Stimulated activated CD4-positive, alpha-beta T cell treated with anti-CD3 and anti-CD28 coated beads, Interleukin-2, amount 100 ng/mL, for 24 hours (primary cell): ENCODE results near the gene FGF1.

ENCODE experiments used
- DNase-seq, 2 donors: peaks; one replicate each; pipeline ENCODE4 v3.0.0-alpha.2; 2020

Gene FGF1

GRCh38 chr5:142696379-142696778 lies 10.5 kb upstream of the FGF1 start:
- DNase-seq, result no peak

- DNase-seq, result no peak
These were observed 8.4 kb upstream of the FGF1 start for GRCh38 chr5:142694092-142694856.

- DNase-seq, result no peak
These were observed 6.5 kb upstream of the FGF1 start for GRCh38 chr5:142692321-142692894.

GRCh38 chr5:142690667-142691066 lies 4.8 kb upstream of the FGF1 start:
- no peak for DNase-seq

- DNase-seq, result no peak
These were observed 3.2 kb upstream of the FGF1 start for GRCh38 chr5:142689081-142689480.

- no peak for DNase-seq
These were observed 2.5 kb upstream of the FGF1 start for GRCh38 chr5:142688281-142688989.

DNA sequence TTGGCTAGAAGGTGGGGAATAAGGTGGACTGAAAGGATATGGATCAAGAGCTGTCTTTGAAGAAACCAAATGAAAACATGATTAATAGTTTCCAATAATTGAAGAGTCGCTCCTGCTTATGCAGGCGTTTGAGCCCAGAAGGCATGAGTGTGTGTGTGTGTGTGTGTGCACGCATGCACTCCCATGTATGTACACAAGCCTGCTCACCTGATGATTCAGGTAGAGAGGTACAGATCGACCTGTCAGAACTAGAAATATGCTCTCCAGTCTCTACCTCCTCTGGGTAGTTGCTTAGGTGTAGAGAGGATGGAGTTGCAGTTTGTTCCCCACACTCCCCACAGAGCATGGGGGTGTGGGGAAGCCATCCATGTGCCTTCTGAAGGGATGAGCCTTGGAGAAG lies 1.1 kb upstream of the FGF1 start:
- no peak for DNase-seq

- DNase-seq, result no peak
These were observed 382 bp upstream of the FGF1 start for GRCh38 chr5:142686210-142686734.

- no peak for DNase-seq
These were observed 1.3 kb downstream of the FGF1 start for GRCh38 chr5:142684508-142685041.

DNA sequence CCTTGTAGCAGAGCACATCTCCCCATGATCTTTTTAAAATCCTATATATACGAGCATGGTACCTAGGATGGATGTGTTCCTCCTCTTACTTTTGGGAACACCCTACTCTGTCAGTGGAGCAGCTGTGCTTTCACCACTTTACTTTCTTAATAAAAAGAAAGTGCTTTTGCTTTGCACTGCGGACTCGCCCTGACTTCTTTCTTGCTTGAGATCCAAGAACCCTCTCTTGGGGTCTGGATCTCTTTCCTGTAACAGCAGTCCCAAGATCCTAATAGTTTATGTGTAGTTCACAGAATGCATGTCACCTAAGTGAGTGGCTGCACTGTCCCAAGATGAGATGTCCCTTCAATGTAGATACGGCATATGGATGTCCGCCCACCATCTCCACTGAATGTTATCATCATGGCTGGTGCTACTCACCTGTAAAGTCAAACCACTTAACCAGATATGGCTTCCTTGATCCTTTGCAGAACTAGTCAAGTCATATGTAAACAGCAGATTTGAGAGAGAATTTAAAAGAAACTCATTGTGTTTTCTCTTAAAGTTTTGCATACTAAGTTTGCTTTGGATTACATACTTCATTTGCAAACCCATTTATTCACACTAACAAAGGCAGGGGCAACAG lies 1.9 kb downstream of the FGF1 start:
- DNase-seq, result no peak

DNA sequence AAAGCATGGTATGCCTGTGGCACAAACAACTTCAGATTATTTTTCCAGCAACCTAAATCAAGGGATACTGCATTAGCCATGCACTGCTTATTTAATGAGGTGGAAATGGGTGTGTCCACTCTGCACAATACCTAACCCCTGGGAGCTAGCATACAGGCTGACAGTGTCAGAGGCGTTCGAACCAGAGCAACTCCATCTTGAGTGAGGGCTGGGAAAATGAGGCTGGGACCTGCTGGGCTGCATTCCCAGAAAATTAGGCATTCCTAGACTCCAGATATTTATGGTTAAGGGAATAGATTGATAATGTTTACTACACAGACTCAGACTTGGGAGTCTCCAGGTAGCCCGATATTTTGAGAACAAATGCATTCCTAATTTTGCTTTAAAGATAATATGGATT lies 2.8 kb downstream of the FGF1 start:
- no peak for DNase-seq

- no peak for DNase-seq
These were observed 5.2 kb downstream of the FGF1 start for GRCh38 chr5:142680605-142681259.

DNA sequence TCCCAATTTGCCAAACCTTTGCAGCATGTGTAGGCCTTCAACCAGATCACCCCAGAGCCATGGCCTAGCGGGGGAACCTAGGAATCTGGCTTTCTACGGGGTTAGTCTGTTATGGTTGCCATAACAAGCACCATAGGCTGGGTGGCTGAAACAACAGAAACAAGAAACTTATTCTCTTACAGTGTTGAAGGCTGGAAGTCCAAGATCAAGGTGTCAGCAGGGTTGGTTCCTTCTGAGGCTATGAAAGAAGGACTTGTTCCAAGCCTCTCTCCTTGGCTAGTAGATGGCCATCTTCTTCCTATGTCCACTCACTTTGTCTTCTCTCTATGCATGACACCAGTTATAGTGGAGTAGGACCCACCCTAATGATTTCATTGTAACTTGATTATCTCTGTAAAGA lies 6.1 kb downstream of the FGF1 start:
- DNase-seq, result no peak

DNA sequence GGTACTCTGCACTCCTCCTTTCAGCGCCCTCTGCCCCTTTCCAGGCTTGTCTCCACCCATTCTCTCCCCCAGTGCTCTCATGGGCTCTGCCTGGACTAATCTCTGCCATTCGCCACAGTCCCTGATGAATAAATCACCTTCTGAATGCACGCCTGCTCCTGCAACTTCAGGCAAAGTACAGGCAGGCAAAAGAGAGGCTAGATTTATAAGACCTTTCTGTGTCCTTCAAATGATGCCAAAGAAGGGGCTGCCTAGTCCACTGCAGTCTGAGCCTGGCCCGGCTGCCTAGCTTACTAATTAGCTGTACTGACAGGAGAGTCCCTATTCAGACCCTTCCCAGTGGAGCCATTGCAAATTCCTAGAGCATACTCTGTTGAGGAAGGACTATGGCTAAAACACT lies 7.4 kb downstream of the FGF1 start:
- no peak for DNase-seq

DNA sequence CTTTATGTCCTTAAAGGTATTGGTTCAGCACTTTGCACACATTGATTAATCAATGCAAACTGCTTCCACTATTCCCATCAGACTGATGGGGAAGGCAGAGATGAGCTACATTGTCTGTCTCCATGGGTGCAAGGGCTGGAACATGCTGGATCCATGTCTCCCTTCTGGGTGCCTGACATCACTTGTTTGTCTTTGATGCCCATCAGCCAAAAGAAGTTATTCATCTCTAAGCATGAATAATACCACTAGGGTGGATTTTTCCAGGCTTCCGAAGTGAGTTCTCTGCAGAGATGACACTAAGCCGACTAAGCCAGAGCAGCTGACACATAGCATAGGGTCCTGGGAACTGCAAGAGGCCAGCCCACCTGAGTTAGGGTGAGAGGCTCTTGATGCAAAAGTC lies 8.7 kb downstream of the FGF1 start:
- no peak for DNase-seq

GRCh38 chr5:142676318-142676717 lies 9.6 kb downstream of the FGF1 start:
- no peak for DNase-seq

DNA sequence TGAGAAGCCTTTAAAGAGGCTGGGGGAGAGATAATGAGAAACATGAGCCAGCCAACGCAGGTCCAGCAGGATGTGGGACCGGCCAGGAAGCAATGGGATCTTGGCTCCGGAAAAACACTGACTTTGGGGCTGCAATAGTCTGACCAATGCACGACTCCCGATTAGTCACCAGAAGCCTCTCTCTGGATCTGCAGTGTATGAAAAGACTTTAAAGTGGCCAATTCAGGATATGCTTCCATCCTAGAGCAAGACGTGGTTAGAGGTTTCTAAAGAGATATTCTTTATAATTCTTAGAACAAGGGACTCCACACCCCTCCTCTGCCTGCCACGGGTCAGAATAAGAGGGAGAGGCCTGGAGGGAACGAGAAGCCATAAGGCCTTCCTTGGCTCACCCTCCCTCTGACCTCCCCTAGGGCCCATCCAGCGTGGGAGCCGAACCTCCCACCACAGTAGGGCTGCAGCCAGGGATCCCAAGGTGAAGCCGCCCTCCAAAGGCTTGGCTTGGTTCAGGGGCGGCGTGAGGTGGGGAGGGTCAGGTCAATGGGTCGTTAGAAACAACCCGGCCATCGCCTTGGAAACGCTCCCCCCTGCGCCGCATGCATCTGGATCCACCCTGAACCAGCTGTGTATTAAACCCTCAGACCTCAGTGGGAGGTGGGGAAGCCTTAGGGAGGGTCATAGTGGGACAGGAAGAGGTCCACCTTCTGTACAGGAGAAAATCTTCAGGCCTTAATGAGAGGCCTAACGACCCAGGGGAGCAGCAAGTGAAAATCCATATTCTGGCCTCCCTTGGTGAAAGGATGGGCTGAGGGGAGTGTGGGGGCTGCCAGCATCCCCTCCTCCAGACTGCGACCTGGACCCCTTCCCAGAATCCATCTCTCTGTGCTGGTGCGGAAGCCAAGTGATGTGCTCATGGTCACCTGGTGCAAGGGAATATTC lies 11.1 kb downstream of the FGF1 start:
- no peak for DNase-seq

GRCh38 chr5:142671801-142672200 lies 14.1 kb downstream of the FGF1 start:
- DNase-seq, result no peak

GRCh38 chr5:142671266-142671665 lies 14.6 kb downstream of the FGF1 start:
- DNase-seq, result no peak

GRCh38 chr5:142670804-142671203 lies 15.1 kb downstream of the FGF1 start:
- DNase-seq, result no peak

DNA sequence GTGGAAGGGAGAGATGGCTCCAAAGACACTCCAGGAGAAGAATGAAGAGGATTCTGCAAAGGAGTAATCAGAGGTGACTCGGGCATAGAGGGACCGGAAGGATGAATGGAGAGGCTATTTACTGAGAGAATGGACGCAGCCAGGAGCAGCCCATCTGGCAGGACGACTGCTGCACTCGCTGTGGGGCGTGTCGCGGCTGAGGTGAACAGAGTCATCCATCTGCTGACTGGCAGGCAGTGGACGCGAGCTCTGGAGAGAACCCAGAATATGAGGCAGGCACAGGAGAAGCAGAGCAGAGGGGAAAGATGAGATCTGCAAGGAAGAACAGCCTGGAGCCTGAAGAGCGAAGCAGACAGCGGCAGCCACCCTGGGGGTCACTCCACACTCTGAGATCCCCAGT lies 16.4 kb downstream of the FGF1 start:
- no peak for DNase-seq

DNA sequence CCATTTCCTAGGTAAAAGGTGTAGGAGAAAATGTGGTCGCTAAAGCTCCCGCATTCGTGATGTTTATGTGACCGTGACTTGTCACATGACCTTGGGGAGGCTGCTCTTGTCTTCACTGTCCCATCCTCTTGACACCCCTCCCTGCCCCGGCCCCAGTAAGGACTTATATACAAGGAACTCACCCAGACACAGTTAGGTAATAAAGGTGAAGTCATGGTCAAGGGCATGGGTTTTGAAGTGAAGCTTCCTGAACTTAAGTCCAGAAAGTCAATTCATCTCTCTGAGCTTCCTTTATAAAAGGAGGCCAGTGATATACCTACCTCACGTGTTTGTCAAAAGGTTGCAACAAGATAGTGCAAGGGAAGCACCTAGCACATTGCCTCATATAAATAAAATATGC lies 17.6 kb downstream of the FGF1 start:
- no peak for DNase-seq
